KMS-11 (cell line): ENCODE data around the gene CIPC.
A peak's percentile ranks its signal among the peaks of the same experiment; 100 is the strongest.

ENCODE experiments used
- H2AFZ ChIP-seq: fragments of 200-600 bp; sonication (generic); 2 replicates; pipeline ENCODE4 v1.6.1; 2016; ENCODE audit warnings: antibody characterized with exemption, mixed run types, low read depth
- H3K27ac ChIP-seq: fragments of 200-600 bp; sonication (generic); 2 replicates; pipeline ENCODE4 v1.6.1; 2016; ENCODE audit warnings: mild to moderate bottlenecking, mixed run types
- H3K27me3 ChIP-seq: fragments of 200-600 bp; sonication (generic); 2 replicates; pipeline ENCODE4 v1.6.1; 2017; ENCODE audit warnings: mild to moderate bottlenecking, low read depth, mixed run types, moderate library complexity; ENCODE audit not compliant: insufficient read depth
- H3K36me3 ChIP-seq: fragments of 200-600 bp; sonication (generic); 2 replicates; pipeline ENCODE4 v1.6.1; 2017; ENCODE audit warnings: mild to moderate bottlenecking, mixed run types; ENCODE audit not compliant: insufficient read depth
- H3K4me1 ChIP-seq: fragments of 200-600 bp; sonication (generic); 2 replicates; pipeline ENCODE4 v1.6.1; 2016; ENCODE audit warnings: mild to moderate bottlenecking, low read depth, mixed run types; ENCODE audit not compliant: poor library complexity, severe bottlenecking
- H3K4me2 ChIP-seq: fragments of 200-600 bp; sonication (generic); 2 replicates; pipeline ENCODE4 v1.7.0; 2016; ENCODE audit warnings: mild to moderate bottlenecking, mixed run types
- H3K4me3 ChIP-seq: fragments of 200-600 bp; sonication (generic); IDR thresholded peaks from 2 replicates; pipeline ENCODE4 v1.6.1; 2017; ENCODE audit warnings: low read depth, low read length, mixed read lengths; ENCODE audit not compliant: insufficient read depth
- H3K79me2 ChIP-seq: fragments of 200-600 bp; sonication (generic); 2 replicates; pipeline ENCODE4 v1.6.1; 2016; ENCODE audit warnings: low read depth, mixed run types; ENCODE audit not compliant: insufficient read depth
- H3K9ac ChIP-seq: fragments of 200-600 bp; sonication (generic); 2 replicates; pipeline ENCODE4 v1.6.1; 2016; ENCODE audit warnings: mild to moderate bottlenecking, mixed run types
- H4K20me1 ChIP-seq: fragments of 200-600 bp; sonication (generic); 2 replicates; pipeline ENCODE4 v1.6.1; 2016; ENCODE audit warnings: mild to moderate bottlenecking, mixed run types; ENCODE audit not compliant: insufficient read depth
- TF ChIP-seq, protein P1 (sequence below): fragments of 200-600 bp; sonication (generic); conservative IDR thresholded peaks from 2 replicates; pipeline ENCODE4 v1.6.1; 2017; ENCODE audit warnings: low read depth, mild to moderate bottlenecking, antibody characterized with exemption, low read length, moderate library complexity, mixed read lengths

CIPC gene

DNA sequence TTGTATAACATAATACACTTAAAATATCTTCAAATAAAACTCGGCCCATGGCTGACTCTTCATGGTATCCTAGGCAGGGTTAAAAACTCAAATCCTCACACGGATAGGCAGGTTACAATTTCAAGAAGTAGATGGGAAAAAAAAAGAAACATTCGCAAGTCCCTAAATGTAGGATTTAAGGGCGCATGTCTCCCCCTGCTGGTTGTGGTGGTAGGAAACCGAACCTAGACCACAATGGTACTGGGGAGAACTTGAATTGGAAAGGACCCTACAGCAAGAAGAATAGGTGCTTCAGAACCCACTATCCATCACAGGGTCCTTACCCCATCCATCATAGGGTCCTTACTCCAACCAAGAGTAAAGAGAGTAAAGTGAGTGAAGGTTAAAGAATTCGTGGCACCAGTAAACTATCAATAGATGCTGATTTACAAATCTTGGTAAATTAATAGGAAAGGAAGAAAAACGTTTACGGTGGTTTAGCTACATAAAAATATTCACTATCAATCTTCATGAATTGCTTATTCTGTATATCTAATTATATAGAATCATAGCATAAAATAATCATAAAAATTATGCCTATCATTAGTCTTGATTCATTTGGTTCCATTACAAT, 3.3 kb upstream of the CIPC start:
- Histone ChIP-seq H3K27me3 (no peaks in the 10 kb centered on the region), H3K79me2 (no peaks in the 10 kb centered on the region), H4K20me1 (no peaks in the 10 kb centered on the region), H2AFZ (no peak overlapping the region), H3K4me3 (no peak overlapping the region), H3K4me1 (peaks cover 24% of the 10 kb centered on the region), H3K36me3 (no peaks in the 10 kb centered on the region), H3K9ac (no peak overlapping the region), H3K4me2 (no peak overlapping the region), H3K27ac (no peak overlapping the region)
- TF ChIP-seq, protein P1, sequence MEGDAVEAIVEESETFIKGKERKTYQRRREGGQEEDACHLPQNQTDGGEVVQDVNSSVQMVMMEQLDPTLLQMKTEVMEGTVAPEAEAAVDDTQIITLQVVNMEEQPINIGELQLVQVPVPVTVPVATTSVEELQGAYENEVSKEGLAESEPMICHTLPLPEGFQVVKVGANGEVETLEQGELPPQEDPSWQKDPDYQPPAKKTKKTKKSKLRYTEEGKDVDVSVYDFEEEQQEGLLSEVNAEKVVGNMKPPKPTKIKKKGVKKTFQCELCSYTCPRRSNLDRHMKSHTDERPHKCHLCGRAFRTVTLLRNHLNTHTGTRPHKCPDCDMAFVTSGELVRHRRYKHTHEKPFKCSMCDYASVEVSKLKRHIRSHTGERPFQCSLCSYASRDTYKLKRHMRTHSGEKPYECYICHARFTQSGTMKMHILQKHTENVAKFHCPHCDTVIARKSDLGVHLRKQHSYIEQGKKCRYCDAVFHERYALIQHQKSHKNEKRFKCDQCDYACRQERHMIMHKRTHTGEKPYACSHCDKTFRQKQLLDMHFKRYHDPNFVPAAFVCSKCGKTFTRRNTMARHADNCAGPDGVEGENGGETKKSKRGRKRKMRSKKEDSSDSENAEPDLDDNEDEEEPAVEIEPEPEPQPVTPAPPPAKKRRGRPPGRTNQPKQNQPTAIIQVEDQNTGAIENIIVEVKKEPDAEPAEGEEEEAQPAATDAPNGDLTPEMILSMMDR, result peak; percentile 69

DNA sequence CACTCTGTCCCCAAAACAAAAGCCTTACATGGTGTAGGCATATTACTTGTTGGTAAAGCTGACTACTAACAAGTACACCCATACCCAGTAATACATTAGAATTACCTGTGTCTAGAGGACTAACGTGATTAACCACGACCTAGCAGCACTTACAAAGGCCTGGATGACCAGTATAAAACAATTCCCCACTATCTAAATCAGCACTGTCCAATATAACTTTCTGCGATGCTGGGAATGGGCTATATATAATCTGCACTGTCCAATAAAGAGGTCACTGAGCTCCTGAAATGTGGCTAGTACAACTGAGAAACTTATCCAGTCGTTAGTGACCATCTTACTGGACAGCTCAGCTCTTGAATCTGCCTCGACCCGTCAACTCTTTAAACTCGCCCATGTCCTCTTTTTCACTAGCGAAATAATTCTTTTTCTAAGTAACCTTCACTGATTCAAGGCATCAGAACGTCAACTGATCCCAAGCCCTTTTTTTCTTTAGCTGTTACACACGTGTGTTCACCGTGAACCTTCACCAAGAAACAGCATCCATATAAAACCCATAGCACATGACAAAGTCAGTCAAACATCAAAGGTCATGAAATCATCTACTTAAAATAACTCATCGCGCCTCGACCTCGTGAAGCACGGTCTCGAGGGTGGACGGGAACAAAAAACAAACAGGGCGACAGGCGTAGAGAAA, 905 bp upstream of the CIPC start:
- no peaks in the 10 kb centered on the region for H3K36me3 ChIP-seq
- H4K20me1 ChIP-seq, result no peaks in the 10 kb centered on the region
- peak overlapping the region; percentile 60 for H2AFZ ChIP-seq
- TF ChIP-seq, protein P1, result no peak
- H3K4me2 ChIP-seq, result peak overlapping the region; percentile 78
- peak overlapping the region; percentile 94 for H3K27ac ChIP-seq
- H3K4me3 ChIP-seq, result no peak overlapping the region
- no peaks in the 10 kb centered on the region for H3K27me3 ChIP-seq
- H3K4me1 ChIP-seq, result peaks cover 24% of the 10 kb centered on the region
- peak overlapping the region; percentile 89 for H3K9ac ChIP-seq
- H3K79me2 ChIP-seq, result no peaks in the 10 kb centered on the region

DNA sequence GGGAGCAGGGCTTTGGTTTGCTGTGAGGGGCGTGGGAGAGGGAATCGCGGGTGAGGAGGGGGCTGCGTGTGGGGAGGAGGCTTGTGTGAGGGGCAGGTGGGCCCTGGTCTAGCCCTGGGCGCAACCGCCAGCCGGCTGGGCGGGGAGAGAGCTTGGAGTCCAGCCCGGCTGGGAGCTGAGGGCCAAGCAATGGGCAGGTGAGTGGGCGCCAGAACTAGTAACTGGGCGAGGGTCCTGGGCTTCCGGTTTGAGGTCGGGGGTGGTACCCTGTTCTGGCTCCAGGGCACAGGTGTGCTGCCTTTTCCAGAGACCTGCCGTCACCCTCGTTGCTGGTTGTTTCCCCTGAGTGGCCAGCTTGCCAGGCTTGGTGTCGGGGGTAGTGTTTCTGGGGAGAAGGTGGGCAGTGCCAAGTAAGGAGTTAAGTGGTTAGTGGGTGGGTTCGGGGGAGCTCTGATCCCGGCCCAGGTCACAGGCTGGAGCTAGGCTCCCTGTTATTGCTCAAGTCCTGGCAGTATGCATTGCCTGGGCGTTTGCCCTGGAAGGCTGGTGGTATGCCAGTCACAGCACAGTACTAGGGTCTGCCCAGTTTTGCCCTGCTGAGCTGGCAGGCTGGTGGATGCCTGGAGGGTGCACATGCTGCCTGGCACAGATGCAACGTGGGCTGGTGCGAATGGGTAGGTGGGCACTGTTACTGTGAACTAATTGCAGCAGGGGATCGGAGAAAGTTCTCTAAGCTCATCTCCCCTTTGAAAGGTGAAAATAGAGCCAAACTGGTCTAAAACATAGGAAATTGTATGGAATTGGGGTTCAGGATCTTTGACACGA, 683 bp downstream of the CIPC start:
- TF ChIP-seq, protein P1, result no peak
- Histone ChIP-seq H4K20me1 (no peaks in the 10 kb centered on the region), H3K4me2 (peak overlapping the region; percentile 66), H3K27ac (peak overlapping the region; percentile 38), H3K4me1 (peaks cover 19% of the 10 kb centered on the region), H3K79me2 (no peaks in the 10 kb centered on the region), H3K36me3 (no peaks in the 10 kb centered on the region), H3K4me3 (no peak overlapping the region), H2AFZ (peak overlapping the region; percentile 76), H3K9ac (peak overlapping the region; percentile 89), H3K27me3 (no peaks in the 10 kb centered on the region)

DNA sequence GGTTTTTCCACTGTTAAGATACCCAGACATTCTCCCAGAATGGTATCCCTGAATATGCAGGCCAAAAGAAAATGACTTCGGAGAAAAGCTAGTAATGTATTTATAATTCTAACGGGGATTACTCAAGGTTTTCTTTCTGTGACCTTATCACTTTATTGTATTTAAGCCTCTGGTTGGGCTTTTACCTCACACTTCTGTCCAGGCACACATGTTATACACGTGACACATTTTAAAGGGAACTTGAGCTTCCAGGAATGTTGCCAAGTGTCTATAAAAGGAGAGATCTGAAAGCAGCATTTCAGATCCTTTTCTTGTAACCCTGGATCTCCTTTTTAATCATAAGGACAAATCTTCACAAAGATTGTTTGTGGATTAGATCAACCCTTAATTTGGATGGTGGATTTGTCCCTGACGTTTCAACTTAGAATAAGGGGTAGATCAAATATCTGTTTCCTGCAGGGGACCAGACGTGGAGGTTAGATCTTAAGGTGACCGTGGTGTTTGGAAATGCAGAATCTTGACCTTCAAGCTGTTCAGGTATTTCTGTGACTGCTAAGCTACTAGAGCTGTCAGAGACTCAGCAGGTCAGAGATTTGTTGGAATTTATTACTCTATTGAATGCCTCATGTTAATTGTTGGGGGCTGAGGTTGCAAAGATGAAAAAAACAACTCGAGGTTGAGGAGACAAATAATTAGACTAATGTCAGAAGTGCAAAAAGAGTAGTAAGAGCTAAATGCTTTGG, 1.5 kb downstream of the CIPC start:
- no peak overlapping the region for H3K27ac ChIP-seq
- no peak overlapping the region for H3K4me3 ChIP-seq
- H3K4me2 ChIP-seq, result no peak overlapping the region
- H3K9ac ChIP-seq, result no peak overlapping the region
- H4K20me1 ChIP-seq, result no peaks in the 10 kb centered on the region
- peaks cover 16% of the 10 kb centered on the region for H3K4me1 ChIP-seq
- no peaks in the 10 kb centered on the region for H3K36me3 ChIP-seq
- H3K79me2 ChIP-seq, result no peaks in the 10 kb centered on the region
- no peak overlapping the region for H2AFZ ChIP-seq
- H3K27me3 ChIP-seq, result no peaks in the 10 kb centered on the region
- TF ChIP-seq, protein P1, result no peak
